22Rv1 (cell line): ENCODE data around the gene GABRG3.

Source experiments
- ZFX ChIP-seq: fragments of 450-650 bp; IDR thresholded peaks from 2 replicates; pipeline ENCODE4 v1.6.1; 2017; ENCODE audit warnings: antibody characterized with exemption, borderline replicate concordance
- TF ChIP-seq, protein P1 (sequence below): fragments of 450-650 bp; IDR thresholded peaks from 2 replicates; pipeline ENCODE4 v1.5.1; 2017; ENCODE audit warnings: mild to moderate bottlenecking

GRCh38 chr15:27237319-27237939 is 266.4 kb downstream of the GABRG3 start:
- TF ChIP-seq, protein P1, sequence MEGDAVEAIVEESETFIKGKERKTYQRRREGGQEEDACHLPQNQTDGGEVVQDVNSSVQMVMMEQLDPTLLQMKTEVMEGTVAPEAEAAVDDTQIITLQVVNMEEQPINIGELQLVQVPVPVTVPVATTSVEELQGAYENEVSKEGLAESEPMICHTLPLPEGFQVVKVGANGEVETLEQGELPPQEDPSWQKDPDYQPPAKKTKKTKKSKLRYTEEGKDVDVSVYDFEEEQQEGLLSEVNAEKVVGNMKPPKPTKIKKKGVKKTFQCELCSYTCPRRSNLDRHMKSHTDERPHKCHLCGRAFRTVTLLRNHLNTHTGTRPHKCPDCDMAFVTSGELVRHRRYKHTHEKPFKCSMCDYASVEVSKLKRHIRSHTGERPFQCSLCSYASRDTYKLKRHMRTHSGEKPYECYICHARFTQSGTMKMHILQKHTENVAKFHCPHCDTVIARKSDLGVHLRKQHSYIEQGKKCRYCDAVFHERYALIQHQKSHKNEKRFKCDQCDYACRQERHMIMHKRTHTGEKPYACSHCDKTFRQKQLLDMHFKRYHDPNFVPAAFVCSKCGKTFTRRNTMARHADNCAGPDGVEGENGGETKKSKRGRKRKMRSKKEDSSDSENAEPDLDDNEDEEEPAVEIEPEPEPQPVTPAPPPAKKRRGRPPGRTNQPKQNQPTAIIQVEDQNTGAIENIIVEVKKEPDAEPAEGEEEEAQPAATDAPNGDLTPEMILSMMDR = no peak
- no peak for TF ChIP-seq ZFX
